Measurements from ENCODE around the gene SON.
"Not testable (repeated sequence)": the region's sequence is repeated elsewhere in the genome, so short reads cannot be mapped to it uniquely, and the experiment has no call there.

SON gene, protein sequence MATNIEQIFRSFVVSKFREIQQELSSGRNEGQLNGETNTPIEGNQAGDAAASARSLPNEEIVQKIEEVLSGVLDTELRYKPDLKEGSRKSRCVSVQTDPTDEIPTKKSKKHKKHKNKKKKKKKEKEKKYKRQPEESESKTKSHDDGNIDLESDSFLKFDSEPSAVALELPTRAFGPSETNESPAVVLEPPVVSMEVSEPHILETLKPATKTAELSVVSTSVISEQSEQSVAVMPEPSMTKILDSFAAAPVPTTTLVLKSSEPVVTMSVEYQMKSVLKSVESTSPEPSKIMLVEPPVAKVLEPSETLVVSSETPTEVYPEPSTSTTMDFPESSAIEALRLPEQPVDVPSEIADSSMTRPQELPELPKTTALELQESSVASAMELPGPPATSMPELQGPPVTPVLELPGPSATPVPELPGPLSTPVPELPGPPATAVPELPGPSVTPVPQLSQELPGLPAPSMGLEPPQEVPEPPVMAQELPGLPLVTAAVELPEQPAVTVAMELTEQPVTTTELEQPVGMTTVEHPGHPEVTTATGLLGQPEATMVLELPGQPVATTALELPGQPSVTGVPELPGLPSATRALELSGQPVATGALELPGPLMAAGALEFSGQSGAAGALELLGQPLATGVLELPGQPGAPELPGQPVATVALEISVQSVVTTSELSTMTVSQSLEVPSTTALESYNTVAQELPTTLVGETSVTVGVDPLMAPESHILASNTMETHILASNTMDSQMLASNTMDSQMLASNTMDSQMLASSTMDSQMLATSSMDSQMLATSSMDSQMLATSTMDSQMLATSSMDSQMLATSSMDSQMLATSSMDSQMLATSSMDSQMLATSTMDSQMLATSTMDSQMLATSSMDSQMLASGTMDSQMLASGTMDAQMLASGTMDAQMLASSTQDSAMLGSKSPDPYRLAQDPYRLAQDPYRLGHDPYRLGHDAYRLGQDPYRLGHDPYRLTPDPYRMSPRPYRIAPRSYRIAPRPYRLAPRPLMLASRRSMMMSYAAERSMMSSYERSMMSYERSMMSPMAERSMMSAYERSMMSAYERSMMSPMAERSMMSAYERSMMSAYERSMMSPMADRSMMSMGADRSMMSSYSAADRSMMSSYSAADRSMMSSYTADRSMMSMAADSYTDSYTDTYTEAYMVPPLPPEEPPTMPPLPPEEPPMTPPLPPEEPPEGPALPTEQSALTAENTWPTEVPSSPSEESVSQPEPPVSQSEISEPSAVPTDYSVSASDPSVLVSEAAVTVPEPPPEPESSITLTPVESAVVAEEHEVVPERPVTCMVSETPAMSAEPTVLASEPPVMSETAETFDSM (N-terminal part only)

DNA sequence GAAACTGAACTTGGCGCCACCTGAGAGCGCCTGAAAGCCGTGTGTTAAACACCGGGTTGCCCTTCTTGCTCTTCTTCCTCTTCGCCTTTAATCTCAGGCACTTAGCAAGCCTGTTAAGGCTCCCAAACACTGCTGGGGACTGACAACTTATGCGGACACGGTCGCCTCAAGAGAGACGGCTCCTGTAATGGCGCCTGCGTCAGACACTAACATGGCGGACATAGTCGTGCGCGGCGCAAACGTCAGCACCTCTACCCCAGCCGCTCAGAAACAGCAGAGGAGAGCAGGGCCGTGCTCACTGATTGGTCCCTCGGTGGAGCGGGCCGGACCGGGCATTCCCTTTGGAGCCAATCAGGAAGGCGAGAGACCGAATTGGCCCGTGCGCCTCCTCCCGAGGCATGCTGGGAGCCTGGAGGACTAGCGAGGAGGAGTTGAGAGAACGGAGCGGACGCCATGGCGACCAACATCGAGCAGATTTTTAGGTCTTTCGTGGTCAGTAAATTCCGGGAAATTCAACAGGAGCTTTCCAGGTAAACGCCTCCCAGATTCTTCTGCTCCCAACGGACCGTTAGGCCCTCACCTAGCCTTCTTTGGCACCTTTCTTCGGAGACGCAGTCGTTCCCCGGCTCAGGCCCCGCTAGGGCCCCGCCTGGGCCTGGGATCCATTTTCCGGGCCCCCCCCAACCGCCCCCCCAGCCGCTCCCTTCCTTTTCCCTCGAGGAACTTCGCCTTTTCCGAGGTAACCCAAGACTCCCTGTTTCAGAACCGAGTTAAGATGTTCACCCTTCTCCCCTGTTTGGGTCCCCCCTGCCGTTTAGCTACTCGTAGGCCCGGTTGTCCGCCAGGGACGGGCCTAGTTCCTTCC lies at the start of gene SON:
Gene SON, plus strand, starts transcription at position 399 of the 865 bp plus-strand sequence. Its CDS starts 55 bp downstream, at position 454.
- Histone ChIP-seq H3K4me3 (ENCODE audit: low read depth in 1 of 2, low read length in 2 of 2) (peak within 1 kb of the TSS; percentile 88 to 94), H3K36me3 (ENCODE audit: insufficient read depth, low read length) (peaks cover 13% of the 10 kb centered on the region), H3K27me3 (ENCODE audit: control insufficient read depth in 1 of 2, insufficient read depth in 2 of 2, low read length in 2 of 2) (no peaks in the 10 kb centered on the region), H3K9ac (ENCODE audit: low read length) (peak within 1 kb of the TSS; percentile 93), H3K9me3 (ENCODE audit: low read length) (no peaks in the 10 kb centered on the region), H3K4me1 (ENCODE audit: insufficient read depth, low read length) (peaks cover 26% of the 10 kb centered on the region), H3K27ac (ENCODE audit: low read depth, low read length) (peak within 1 kb of the TSS; percentile 97)

DNA sequence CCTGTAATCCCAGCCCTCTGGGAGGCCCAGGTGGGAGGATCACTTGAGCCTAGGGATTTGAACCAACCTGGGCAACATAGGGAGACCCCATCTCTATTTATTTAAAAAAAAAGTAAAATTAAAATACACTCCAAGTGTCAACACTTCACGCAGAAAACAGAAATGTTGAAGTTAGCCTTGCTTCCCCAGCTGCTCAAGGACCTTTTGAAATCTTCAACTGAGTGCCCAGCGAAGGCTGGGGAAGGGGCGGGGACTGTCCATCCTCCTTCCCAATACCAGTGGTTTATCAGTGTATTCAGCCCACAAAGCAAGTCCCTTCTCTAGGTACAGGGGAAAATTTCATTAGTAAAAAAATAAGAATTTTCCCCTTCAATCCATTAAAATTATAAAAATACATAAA lies 49.1 kb upstream of the SON start:
- no peaks in the 10 kb centered on the region for H3K36me3 ChIP-seq (ENCODE audit: insufficient read depth, low read length)
- H3K4me1 ChIP-seq (ENCODE audit: insufficient read depth, low read length) = no peaks in the 10 kb centered on the region
- H3K27ac ChIP-seq (ENCODE audit: low read depth, low read length) = no peak overlapping the region
- no peak overlapping the region for H3K9ac ChIP-seq (ENCODE audit: low read length)
- H3K27me3 ChIP-seq (ENCODE audit: control insufficient read depth in 1 of 2, insufficient read depth in 2 of 2, low read length in 2 of 2) = no peaks in the 10 kb centered on the region
- H3K4me3 ChIP-seq (ENCODE audit: low read depth in 1 of 2, low read length in 2 of 2) = no peak overlapping the region
- H3K9me3 ChIP-seq (ENCODE audit: low read length) = no peaks in the 10 kb centered on the region

DNA sequence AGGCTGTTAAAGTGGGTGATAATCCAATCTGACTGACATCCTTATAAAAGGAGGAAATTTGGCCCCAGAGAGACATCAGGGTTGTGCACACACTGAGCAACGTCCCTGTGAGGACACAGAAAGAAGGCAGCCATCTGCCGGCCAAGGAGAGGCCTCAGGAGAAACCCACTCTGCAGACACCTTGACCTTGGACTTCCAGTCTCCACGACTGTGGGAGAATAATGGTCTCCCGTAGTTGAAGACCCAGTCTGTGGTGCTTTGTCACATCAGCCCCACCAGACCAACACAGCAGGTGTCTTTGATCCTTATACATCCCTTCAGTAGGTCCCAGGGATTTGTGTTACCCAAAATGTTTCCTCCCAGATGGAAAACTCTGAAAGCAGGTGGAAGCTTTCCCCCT lies 47.1 kb upstream of the SON start:
- no peaks in the 10 kb centered on the region for H3K4me1 ChIP-seq (ENCODE audit: insufficient read depth, low read length)
- no peak overlapping the region for H3K9ac ChIP-seq (ENCODE audit: low read length)
- no peaks in the 10 kb centered on the region for H3K36me3 ChIP-seq (ENCODE audit: insufficient read depth, low read length)
- H3K4me3 ChIP-seq (ENCODE audit: low read depth in 1 of 2, low read length in 2 of 2) = no peak overlapping the region
- H3K27ac ChIP-seq (ENCODE audit: low read depth, low read length) = no peak overlapping the region
- no peaks in the 10 kb centered on the region for H3K27me3 ChIP-seq (ENCODE audit: control insufficient read depth in 1 of 2, insufficient read depth in 2 of 2, low read length in 2 of 2)
- no peaks in the 10 kb centered on the region for H3K9me3 ChIP-seq (ENCODE audit: low read length)

GRCh38 chr21:33496345-33496744 lies 46.5 kb upstream of the SON start:
- H3K4me1 ChIP-seq (ENCODE audit: insufficient read depth, low read length) = no peaks in the 10 kb centered on the region
- H3K27me3 ChIP-seq (ENCODE audit: control insufficient read depth in 1 of 2, insufficient read depth in 2 of 2, low read length in 2 of 2) = no peaks in the 10 kb centered on the region
- no peak overlapping the region for H3K27ac ChIP-seq (ENCODE audit: low read depth, low read length)
- H3K9ac ChIP-seq (ENCODE audit: low read length) = no peak overlapping the region
- H3K9me3 ChIP-seq (ENCODE audit: low read length) = no peaks in the 10 kb centered on the region
- no peak overlapping the region for H3K4me3 ChIP-seq (ENCODE audit: low read depth in 1 of 2, low read length in 2 of 2)
- no peaks in the 10 kb centered on the region for H3K36me3 ChIP-seq (ENCODE audit: insufficient read depth, low read length)

DNA sequence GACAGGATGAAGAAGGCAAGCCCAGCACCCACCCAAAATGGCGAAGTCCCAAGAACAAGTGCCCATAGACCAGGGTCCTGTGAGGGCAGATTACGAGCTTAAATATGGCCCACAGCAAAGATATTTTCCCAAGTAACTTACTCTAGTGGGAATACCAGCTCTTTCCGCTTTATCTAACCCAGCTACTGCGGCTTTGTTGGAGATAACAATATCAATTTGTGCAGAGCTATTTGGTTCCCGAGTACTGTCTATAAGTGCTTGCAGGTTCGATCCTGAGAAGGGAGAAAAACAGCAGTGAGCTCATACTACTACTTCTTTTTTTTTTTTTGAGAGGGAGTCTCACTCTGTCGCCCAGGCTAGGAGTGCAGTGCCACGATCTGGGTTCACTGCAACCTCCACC lies 37.0 kb upstream of the SON start:
- H3K4me1 ChIP-seq (ENCODE audit: insufficient read depth, low read length) = no peaks in the 10 kb centered on the region
- H3K9me3 ChIP-seq (ENCODE audit: low read length) = no peaks in the 10 kb centered on the region
- no peak overlapping the region for H3K9ac ChIP-seq (ENCODE audit: low read length)
- peaks cover 20% of the 10 kb centered on the region for H3K36me3 ChIP-seq (ENCODE audit: insufficient read depth, low read length)
- H3K27me3 ChIP-seq (ENCODE audit: control insufficient read depth in 1 of 2, insufficient read depth in 2 of 2, low read length in 2 of 2) = no peaks in the 10 kb centered on the region
- no peak overlapping the region for H3K27ac ChIP-seq (ENCODE audit: low read depth, low read length)
- no peak overlapping the region for H3K4me3 ChIP-seq (ENCODE audit: low read depth in 1 of 2, low read length in 2 of 2)

DNA sequence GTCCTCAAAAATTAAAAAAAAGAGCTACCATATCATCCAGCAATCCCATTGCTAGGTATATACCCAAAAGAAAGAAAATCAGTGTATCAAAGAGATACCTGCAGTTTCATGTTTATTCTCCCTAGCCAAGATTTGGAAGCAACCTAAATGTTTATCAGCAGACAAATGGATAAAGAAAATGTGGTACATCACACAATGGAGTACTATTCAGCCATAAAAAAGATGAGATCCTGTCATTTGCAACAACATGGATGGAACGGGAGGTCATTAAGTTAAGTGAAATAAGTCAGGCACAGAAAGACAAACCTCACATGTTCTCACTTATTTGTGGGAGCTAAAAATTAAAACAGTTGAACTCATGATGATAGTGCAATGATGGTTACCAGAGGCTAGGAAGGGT lies 35.8 kb upstream of the SON start:
- not testable (repeated sequence) for H3K9ac ChIP-seq (ENCODE audit: low read length); H3K27ac ChIP-seq (ENCODE audit: low read depth, low read length); H3K4me1 ChIP-seq (ENCODE audit: insufficient read depth, low read length); H3K4me3 ChIP-seq (ENCODE audit: low read depth in 1 of 2, low read length in 2 of 2); H3K9me3 ChIP-seq (ENCODE audit: low read length); H3K27me3 ChIP-seq (ENCODE audit: control insufficient read depth in 1 of 2, insufficient read depth in 2 of 2, low read length in 2 of 2)
- peaks cover 29% of the 10 kb centered on the region for H3K36me3 ChIP-seq (ENCODE audit: insufficient read depth, low read length)

DNA sequence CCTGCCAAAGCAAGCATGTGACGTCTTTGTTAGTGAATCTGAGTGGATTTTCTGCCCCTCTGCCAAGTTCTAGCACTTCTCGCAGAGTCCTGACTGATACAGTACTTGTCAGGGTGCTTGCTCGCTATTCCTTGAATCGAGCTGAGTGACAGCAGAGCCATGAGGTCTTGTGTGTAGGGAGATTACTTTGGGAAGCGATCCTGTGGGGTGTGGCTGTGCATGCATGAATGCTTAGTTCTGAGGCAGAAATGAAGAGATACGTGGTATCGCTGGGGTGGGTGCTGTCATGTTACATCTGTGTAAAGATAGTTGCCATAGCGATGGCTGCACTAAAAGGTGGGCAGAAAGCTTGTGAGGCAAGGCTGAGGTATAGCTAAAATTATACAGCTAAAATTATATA lies 32.0 kb upstream of the SON start:
- Histone ChIP-seq H3K4me1 (ENCODE audit: insufficient read depth, low read length) (no peaks in the 10 kb centered on the region), H3K4me3 (ENCODE audit: low read depth in 1 of 2, low read length in 2 of 2) (no peak overlapping the region), H3K9ac (ENCODE audit: low read length) (no peak overlapping the region), H3K27me3 (ENCODE audit: control insufficient read depth in 1 of 2, insufficient read depth in 2 of 2, low read length in 2 of 2) (no peaks in the 10 kb centered on the region), H3K27ac (ENCODE audit: low read depth, low read length) (no peak overlapping the region), H3K36me3 (ENCODE audit: insufficient read depth, low read length) (peaks cover 36% of the 10 kb centered on the region), H3K9me3 (ENCODE audit: low read length) (no peaks in the 10 kb centered on the region)

DNA sequence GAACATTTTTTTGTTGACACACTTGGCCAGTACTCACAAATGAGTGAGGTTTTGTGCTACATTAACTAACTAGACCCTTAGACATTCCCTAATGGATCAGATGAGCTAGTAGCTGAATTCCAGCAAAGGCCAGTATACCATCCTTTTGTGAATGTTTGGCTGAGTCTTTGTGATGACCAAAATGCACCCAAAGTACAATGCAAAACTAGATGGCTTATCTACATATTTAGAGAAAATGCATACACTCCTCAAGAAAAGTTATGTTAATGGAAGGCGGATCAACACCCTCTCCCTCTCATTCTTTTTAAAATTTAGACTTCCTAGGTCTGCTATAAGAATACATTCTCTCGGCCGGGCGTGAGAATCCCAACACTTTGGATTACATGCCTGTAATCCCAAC lies 31.2 kb upstream of the SON start:
- no peak overlapping the region for H3K27ac ChIP-seq (ENCODE audit: low read depth, low read length)
- peaks cover 39% of the 10 kb centered on the region for H3K36me3 ChIP-seq (ENCODE audit: insufficient read depth, low read length)
- H3K9ac ChIP-seq (ENCODE audit: low read length) = no peak overlapping the region
- H3K4me3 ChIP-seq (ENCODE audit: low read depth in 1 of 2, low read length in 2 of 2) = no peak overlapping the region
- no peaks in the 10 kb centered on the region for H3K27me3 ChIP-seq (ENCODE audit: control insufficient read depth in 1 of 2, insufficient read depth in 2 of 2, low read length in 2 of 2)
- H3K9me3 ChIP-seq (ENCODE audit: low read length) = no peaks in the 10 kb centered on the region
- H3K4me1 ChIP-seq (ENCODE audit: insufficient read depth, low read length) = no peaks in the 10 kb centered on the region

GRCh38 chr21:33512481-33512880 lies 30.4 kb upstream of the SON start:
- Histone ChIP-seq H3K4me1 (ENCODE audit: insufficient read depth, low read length) (no peaks in the 10 kb centered on the region), H3K27ac (ENCODE audit: low read depth, low read length) (no peak overlapping the region), H3K4me3 (ENCODE audit: low read depth in 1 of 2, low read length in 2 of 2) (no peak overlapping the region), H3K27me3 (ENCODE audit: control insufficient read depth in 1 of 2, insufficient read depth in 2 of 2, low read length in 2 of 2) (no peaks in the 10 kb centered on the region), H3K36me3 (ENCODE audit: insufficient read depth, low read length) (peaks cover 47% of the 10 kb centered on the region), H3K9ac (ENCODE audit: low read length) (no peak overlapping the region), H3K9me3 (ENCODE audit: low read length) (no peaks in the 10 kb centered on the region)

DNA sequence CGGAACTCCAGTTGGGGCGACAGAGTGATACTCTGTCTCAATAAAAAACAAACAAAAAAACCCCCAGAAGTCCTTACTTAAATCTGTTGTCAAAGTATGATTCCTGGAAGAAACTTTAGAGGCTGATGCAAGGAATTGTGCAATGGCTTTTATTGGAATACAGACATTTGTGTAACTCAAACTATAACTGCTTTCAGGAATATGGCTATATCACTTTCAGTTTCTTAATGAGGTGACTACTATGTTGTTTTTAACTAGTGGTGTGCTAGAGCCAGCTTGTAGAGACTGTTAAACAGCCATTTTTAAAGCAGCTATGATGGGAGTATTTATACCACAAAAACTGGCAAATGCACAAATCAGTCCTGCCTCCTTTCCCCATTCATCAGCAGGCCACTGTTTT lies 28.6 kb upstream of the SON start:
- no peak overlapping the region for H3K27ac ChIP-seq (ENCODE audit: low read depth, low read length)
- peaks cover 60% of the 10 kb centered on the region for H3K36me3 ChIP-seq (ENCODE audit: insufficient read depth, low read length)
- H3K4me1 ChIP-seq (ENCODE audit: insufficient read depth, low read length) = no peaks in the 10 kb centered on the region
- H3K27me3 ChIP-seq (ENCODE audit: control insufficient read depth in 1 of 2, insufficient read depth in 2 of 2, low read length in 2 of 2) = no peaks in the 10 kb centered on the region
- no peaks in the 10 kb centered on the region for H3K9me3 ChIP-seq (ENCODE audit: low read length)
- H3K9ac ChIP-seq (ENCODE audit: low read length) = no peak overlapping the region
- no peak overlapping the region for H3K4me3 ChIP-seq (ENCODE audit: low read depth in 1 of 2, low read length in 2 of 2)
